K562 (cell line): ENCODE measurements around the gene E2F2. TPM values are rescaled to one million over a fixed set of nuclear protein-coding genes. Genes with fewer than 3 reads are reported as not detected.
A peak's percentile ranks its signal among the peaks of the same experiment; 100 is the strongest.

ENCODE experiments used
- ATAC-seq: fragments of 200-7000 bp; cut with Tn5 transposase; 3 replicates; pipeline ENCODE4 v1.9.1; 2020; ENCODE audit warnings: moderate library complexity
- BruUV-seq: library from RNA; stranded (reverse); fragments of 400-500 nt; replicated peaks from 2 replicates; lab custom pipeline; 2021; lab: Mats Ljungman, UMichigan
- CTCF ChIA-PET: fragments of 300-600 bp; formaldehyde crosslinking; extraction: SDS; loops from one replicate; lab custom pipeline; 2021; ENCODE audit warnings: low intra/inter-chr PET ratio; lab: Yijun Ruan, JAX
- POLR2A ChIA-PET: fragments of 300-600, 350-650 bp; sonication (Branson Sonifier 250); formaldehyde crosslinking; extraction: SDS; loops from one replicate; lab custom pipeline; 2021; ENCODE audit warnings: antibody characterized with exemption, inconsistent platforms; lab: Yijun Ruan, JAX
- DNase-seq, 4 experiments: peaks; one replicate each; pipeline versions ENCODE4 v3.0.0 to v3.0.0-alpha.2; 2011 to 2018; ENCODE audit warnings: low spot score in 3 of 4, mixed read lengths in 3 of 4; ENCODE audit errors: extremely low read depth in 1 of 4
- FAIRE-seq: peaks from 2 replicates; lab custom pipeline; 2011; peaks lifted over from hg19 to GRCh38; lab: Jason Lieb, UNC
- H2AFZ ChIP-seq: 2 replicates; pipeline ENCODE4 v1.6.0; 2011; ENCODE audit warnings: low read depth, low read length, control low read depth, inconsistent platforms
- H3K27ac ChIP-seq: fragments of 200-600 bp; 3 replicates; pipeline ENCODE4 v1.8.0; 2011; ENCODE audit warnings: low read depth, mild to moderate bottlenecking, control low read depth, inconsistent platforms, low read length, moderate library complexity, mixed read lengths; ENCODE audit errors: extremely low read depth
- H3K27me3 ChIP-seq, 2 experiments: fragments of 300-600 bp in 1 of 2; 2 replicates in 1 of 2; 3 replicates in 1 of 2; pipeline versions ENCODE4 v1.6.0 to v1.8.0; 2011; ENCODE audit warnings: inconsistent platforms in 2 of 2, low read length in 2 of 2, mild to moderate bottlenecking in 1 of 2, mixed read lengths in 1 of 2, moderate library complexity in 1 of 2; ENCODE audit not compliant: control insufficient read depth in 2 of 2, insufficient read depth in 2 of 2
- H3K36me3 ChIP-seq: fragments of 300-600 bp; 3 replicates; pipeline ENCODE4 v1.8.0; 2011; ENCODE audit warnings: mild to moderate bottlenecking, low read length, inconsistent platforms; ENCODE audit not compliant: control insufficient read depth, insufficient read depth
- H3K4me1 ChIP-seq, 2 experiments: fragments of 200-600 bp in 1 of 2; replicated peaks in 1 of 2; 2 replicates in 1 of 2; 3 replicates in 1 of 2; pipeline versions ENCODE4 v1.5.1 to v1.8.0; 2011; ENCODE audit warnings: inconsistent platforms in 2 of 2, low read length in 2 of 2, mild to moderate bottlenecking in 1 of 2, mixed read lengths in 1 of 2, moderate library complexity in 1 of 2; ENCODE audit not compliant: control insufficient read depth in 2 of 2, insufficient read depth in 2 of 2
- H3K4me2 ChIP-seq: 2 replicates; pipeline ENCODE4 v1.6.1; 2011; ENCODE audit warnings: low read length, control low read depth, inconsistent platforms, mixed read lengths; ENCODE audit not compliant: insufficient read depth
- H3K4me3 ChIP-seq: fragments of 200-600 bp; sonication (generic), shearing (Covaris generic); 2 replicates; pipeline ENCODE4 v1.5.1; 2016; ENCODE audit warnings: control low read depth, inconsistent platforms
- H3K79me2 ChIP-seq: fragments of 200-600 bp; 3 replicates; pipeline ENCODE4 v1.8.0; 2011; ENCODE audit warnings: low read length, inconsistent platforms; ENCODE audit not compliant: control insufficient read depth, insufficient read depth
- H3K9ac ChIP-seq, 2 experiments: 2 replicates each; pipeline versions ENCODE4 v1.6.0 to v1.6.1; 2011; ENCODE audit warnings: low read depth in 2 of 2, low read length in 2 of 2, control low read depth in 1 of 2, inconsistent platforms in 1 of 2, mild to moderate bottlenecking in 1 of 2, mixed read lengths in 1 of 2; ENCODE audit not compliant: insufficient read depth in 1 of 2
- H3K9me1 ChIP-seq: one replicate; pipeline ENCODE4 v1.6.0; 2011; ENCODE audit warnings: inconsistent platforms, mild to moderate bottlenecking, low read length, moderate library complexity; ENCODE audit not compliant: control insufficient read depth, insufficient read depth
- H3K9me3 ChIP-seq: replicated peaks from 2 replicates; pipeline ENCODE4 v1.5.1; 2011; ENCODE audit warnings: low read depth, low read length, inconsistent platforms; ENCODE audit not compliant: control insufficient read depth, insufficient read depth
- H4K20me1 ChIP-seq: replicated peaks from 2 replicates; pipeline ENCODE4 v1.6.1; 2011; ENCODE audit warnings: low read length, inconsistent platforms, mixed read lengths; ENCODE audit not compliant: control insufficient read depth, insufficient read depth
- BRF1 ChIP-seq: IDR thresholded peaks from 3 replicates; pipeline ENCODE4 v1.6.1; 2011; ENCODE audit warnings: borderline replicate concordance, mild to moderate bottlenecking; ENCODE audit not compliant: insufficient read length; ENCODE audit errors: extremely low read depth
- CBX8 ChIP-seq: fragments of 200-600 bp; sonication (generic); IDR thresholded peaks from 2 replicates; pipeline ENCODE4 v1.6.1; 2012; ENCODE audit warnings: borderline replicate concordance, mixed run types, low read depth, mild to moderate bottlenecking, moderate library complexity, mixed read lengths, low read length, control low read depth, inconsistent platforms; ENCODE audit not compliant: poor library complexity, severe bottlenecking; ENCODE audit errors: extremely low read depth
- NR0B1 ChIP-seq: fragments of 450-650 bp; IDR thresholded peaks from one replicate; pipeline ENCODE4 v1.6.1; 2018; ENCODE audit warnings: mild to moderate bottlenecking, moderate library complexity; ENCODE audit not compliant: partially characterized antibody
- PHF8 ChIP-seq: fragments of 200-600 bp; sonication (generic); IDR thresholded peaks from 2 replicates; pipeline ENCODE4 v1.6.1; 2012; ENCODE audit warnings: mixed run types, mild to moderate bottlenecking, inconsistent platforms, low read length, moderate library complexity, borderline replicate concordance
- RB1 ChIP-seq: fragments of 450-650 bp; IDR thresholded peaks from 2 replicates; pipeline ENCODE4 v1.6.1; 2017; ENCODE audit warnings: low read depth, mild to moderate bottlenecking
- ZNF23 ChIP-seq: fragments of 250-450 bp; sonication (Bioruptor Pico); IDR thresholded peaks from 2 replicates; pipeline ENCODE4 v1.4.0; 2020; ENCODE audit warnings: mild to moderate bottlenecking
- WGBS: fragments of 100-300 bp; shearing (Covaris generic); methylation state at CpG from one replicate; pipeline ENCODE4 v1.1.6; 2016; ENCODE audit warnings: low coverage, mixed read lengths; ENCODE audit not compliant: insufficient coverage; ENCODE audit errors: missing lambda C conversion rate; 5-methylcytosine and 5-hydroxymethylcytosine counted together
- in situ Hi-C: fragments of 300-500 bp; cut with MboI; formaldehyde crosslinking; loops from 4 replicates; pipeline ENCODE4 v1.15.0; 2018; ENCODE audit warnings: inconsistent platforms, mixed read lengths
- intact Hi-C: fragments of 100-400 bp; cut with micrococcal nuclease; formaldehyde crosslinking; loops from 2 replicates; pipeline ENCODE4 v1.14.2; 2022
- polyA plus RNA-seq, 8 experiments: library from polyadenylated mRNA; depleted of rRNA in 4 of 8; stranded (reverse) in 5 of 8; unstranded in 3 of 8; fragments of >200 nt; fragmentation: Nextera tagmentation in 2 of 8; fragmentation: Illumina TruSeq in 1 of 8; extraction: Ambion mirVana in 2 of 8; extraction: Trizol in 1 of 8; gene quantifications; 2 replicates each; pipeline versions ENCODE4 v1.2.1 to v1.2.3, GENCODE V29; 2011 to 2014; ENCODE audit warnings: inconsistent platforms in 1 of 8, missing spikeins in 1 of 8
- total RNA-seq, 7 experiments: library from RNA; depleted of rRNA in 6 of 7; stranded (reverse); fragments of >200 nt in 6 of 7; fragmentation: Illumina TruSeq in 2 of 7; extraction: Trizol in 2 of 7; gene quantifications; 2 replicates each; pipeline versions ENCODE4 v1.2.1 to v1.2.3, GENCODE V29; 2011 to 2021; ENCODE audit warnings: low replicate concordance in 1 of 7

Gene E2F2
- total and polyA plus RNA-seq, 9 of the 15 experiments (the other 6 are each of a cell fraction or from before 2014, with no cell fraction given): 3.1 to 25.3 (median 11.4) TPM

GRCh38 chr1:23561813-23562100, 30.7 kb upstream of the E2F2 start:
- Histone ChIP-seq H3K79me2 (peaks cover 25% of the 10 kb centered on the region), H3K4me1 (peaks cover 44 to 52% of the 10 kb centered on the region in 2 experiments), H3K9me1 (no peaks in the 10 kb centered on the region), H4K20me1 (no peaks in the 10 kb centered on the region), H3K27me3 (no peaks in the 10 kb centered on the region), H3K4me2 (peak overlapping the region; percentile 22; the same call in 1 of the 2 replicates), H3K9ac (peak overlapping the region in 1 of 2 experiments; percentile 22; a peak in 2 of 4 replicates), H3K36me3 (peaks cover 13% of the 10 kb centered on the region), H3K9me3 (no peaks in the 10 kb centered on the region), H3K4me3 (no peak overlapping the region), H3K27ac (peak overlapping the region; percentile 57)
- 29% methylated on average over 2 of the region's 2 CpGs for WGBS
- in situ Hi-C loops: no loop called here
- intact Hi-C loops: no loop called here
- ATAC-seq (no peak), DNase-seq (no peak), FAIRE-seq (no peak)
- BruUV-seq: no TSS peak
- POLR2A ChIA-PET: interaction anchor here (0.5 kb wide), 1 partner anchor 32 kb away, joined by 3 read pairs; no protein-coding TSS in a partner anchor
- CTCF ChIA-PET: no interaction called here
- TF ChIP-seq ZNF23 (CRISPR knock-in tag) (no peak), BRF1 (no peak), NR0B1 (no peak), PHF8 (no peak), CBX8 (no peak), RB1 (no peak)
- TF ChIP-seq, all 486 proteins: peak for 0
- peak overlapping the region; percentile 34 for H2AFZ ChIP-seq
